SK-N-SH (cell line): Measurements from ENCODE around the gene UBE3B. TPM values are rescaled to one million over a fixed set of nuclear protein-coding genes. Genes with fewer than 3 reads are reported as not detected.

Experiments used
- CTCF ChIA-PET: fragments of 300-600, 350-600 bp; formaldehyde crosslinking; extraction: SDS; loops from one replicate; lab custom pipeline; 2021; lab: Yijun Ruan, JAX
- POLR2A ChIA-PET: fragments of 350-600 bp; sonication (Branson Sonifier 250); formaldehyde crosslinking; extraction: SDS; loops from one replicate; lab custom pipeline; 2020; ENCODE audit warnings: antibody characterized with exemption, inconsistent platforms; lab: Yijun Ruan, JAX
- DNase-seq: peaks from one replicate; pipeline ENCODE4 v3.0.0; 2012
- H2AFZ ChIP-seq: fragments of 200-600 bp; sonication (generic); 2 replicates; pipeline ENCODE4 v1.8.1; 2016; ENCODE audit warnings: antibody characterized with exemption, mild to moderate bottlenecking, low read depth
- H3F3A ChIP-seq: fragments of 200-600 bp; sonication (generic); replicated peaks from 2 replicates; pipeline ENCODE3; 2016; ENCODE audit warnings: antibody characterized with exemption, mild to moderate bottlenecking; ENCODE audit not compliant: insufficient read depth
- H3K27ac ChIP-seq, 2 experiments: fragments of 200-500 bp in 1 of 2; fragments of 200-600 bp in 1 of 2; sonication (Bioruptor generic) in 1 of 2; sonication (generic), shearing (Covaris generic) in 1 of 2; 2 replicates each; pipeline versions ENCODE4 v1.5.1 to v1.6.1; 2014 to 2016; ENCODE audit warnings: low read depth in 2 of 2, inconsistent platforms in 1 of 2, low read length in 1 of 2, mild to moderate bottlenecking in 1 of 2, mixed read lengths in 1 of 2
- H3K27me3 ChIP-seq: fragments of 200-600 bp; sonication (generic), shearing (Covaris generic); 2 replicates; pipeline ENCODE4 v1.6.1; 2016; ENCODE audit warnings: mixed run types; ENCODE audit not compliant: insufficient read depth
- H3K36me3 ChIP-seq, 2 experiments: fragments of 200-500 bp in 1 of 2; fragments of 200-600 bp in 1 of 2; sonication (Bioruptor generic) in 1 of 2; sonication (generic) in 1 of 2; replicated peaks in 1 of 2; 2 replicates each; pipeline versions ENCODE3 to v1.5.1; 2014 to 2016; ENCODE audit warnings: low read length in 1 of 2, mild to moderate bottlenecking in 1 of 2; ENCODE audit not compliant: insufficient read depth in 2 of 2, control insufficient read depth in 1 of 2
- H3K4me1 ChIP-seq, 2 experiments: fragments of 200-500 bp in 1 of 2; fragments of 200-600 bp in 1 of 2; sonication (Bioruptor generic) in 1 of 2; sonication (generic), shearing (Covaris generic) in 1 of 2; 2 replicates each; pipeline versions ENCODE4 v1.5.1 to v1.6.1; 2014 to 2016; ENCODE audit warnings: low read depth in 1 of 2, low read length in 1 of 2, mixed run types in 1 of 2; ENCODE audit not compliant: insufficient read depth in 2 of 2, control insufficient read depth in 1 of 2
- H3K4me2 ChIP-seq: fragments of 200-600 bp; sonication (generic), shearing (Covaris generic); 2 replicates; pipeline ENCODE4 v1.6.1; 2017; ENCODE audit warnings: mixed run types
- H3K4me3 ChIP-seq, 2 experiments: fragments of 200-500 bp in 1 of 2; fragments of 200-600 bp in 1 of 2; sonication (Bioruptor generic) in 1 of 2; sonication (generic), shearing (Covaris generic) in 1 of 2; 2 replicates each; pipeline versions ENCODE4 v1.5.1 to v1.8.1; 2014 to 2016; ENCODE audit warnings: low read depth in 2 of 2, inconsistent platforms in 1 of 2, low read length in 1 of 2, mild to moderate bottlenecking in 1 of 2, mixed read lengths in 1 of 2, moderate library complexity in 1 of 2
- H3K79me2 ChIP-seq: fragments of 200-600 bp; sonication (generic); 2 replicates; pipeline ENCODE4 v1.8.1; 2017; ENCODE audit warnings: mild to moderate bottlenecking; ENCODE audit not compliant: insufficient read depth
- H3K9ac ChIP-seq: fragments of 200-600 bp; sonication (generic); 2 replicates; pipeline ENCODE4 v1.6.1; 2017; ENCODE audit warnings: mixed run types
- H3K9me2 ChIP-seq: fragments of 200-600 bp; sonication (generic); 2 replicates; pipeline ENCODE4 v1.6.1; 2017; ENCODE audit warnings: mixed run types
- H3K9me3 ChIP-seq: fragments of 200-600 bp; sonication (generic); 2 replicates; pipeline ENCODE4 v1.6.1; 2017; ENCODE audit warnings: mixed run types, mild to moderate bottlenecking, moderate library complexity
- H4K20me1 ChIP-seq: fragments of 200-600 bp; sonication (generic); 2 replicates; pipeline ENCODE4 v1.6.1; 2017; ENCODE audit warnings: mild to moderate bottlenecking, mixed run types; ENCODE audit not compliant: insufficient read depth
- EZH2phosphoT487 ChIP-seq: fragments of 200-600 bp; sonication (generic); IDR thresholded peaks from 2 replicates; pipeline ENCODE4 v1.6.1; 2017; ENCODE audit warnings: low read depth, mixed run types, mild to moderate bottlenecking, antibody characterized with exemption, moderate library complexity, borderline replicate concordance
- FOSL2 ChIP-seq: IDR thresholded peaks from 2 replicates; pipeline ENCODE4 v1.4.0; 2012; ENCODE audit warnings: low read depth, mild to moderate bottlenecking, moderate library complexity, borderline replicate concordance
- JUND ChIP-seq: IDR thresholded peaks from 2 replicates; pipeline ENCODE4 v1.4.0; 2012
- MXI1 ChIP-seq: IDR thresholded peaks from 2 replicates; pipeline ENCODE4 v1.6.1; 2012; ENCODE audit warnings: mild to moderate bottlenecking, low read depth, low read length, improper control_type of control experiment
- NFIC ChIP-seq: IDR thresholded peaks from 2 replicates; pipeline ENCODE4 v1.4.0; 2012; ENCODE audit warnings: borderline replicate concordance
- POLR2AphosphoS5 ChIP-seq: IDR thresholded peaks from 2 replicates; pipeline ENCODE4 v1.6.1; 2012; ENCODE audit warnings: low read depth, low read length
- RFX5 ChIP-seq: IDR thresholded peaks from 2 replicates; pipeline ENCODE4 v1.6.1; 2012; ENCODE audit warnings: mild to moderate bottlenecking, improper control_type of control experiment, low read length
- TAF1 ChIP-seq: IDR thresholded peaks from 2 replicates; pipeline ENCODE4 v1.6.1; 2012; ENCODE audit warnings: low read depth, mild to moderate bottlenecking, low read length, moderate library complexity, borderline replicate concordance
- YY1 ChIP-seq: IDR thresholded peaks from 2 replicates; pipeline ENCODE4 v1.4.0; 2012; ENCODE audit warnings: low read depth, mild to moderate bottlenecking
- WGBS: methylation state at CpG from one replicate; pipeline ENCODE4 v1.1.6; 2017; ENCODE audit warnings: low lambda C conversion rate; 5-methylcytosine and 5-hydroxymethylcytosine counted together
- polyA plus RNA-seq, 3 experiments: library from polyadenylated mRNA; depleted of rRNA; stranded (reverse); fragments of >200 nt; gene quantifications; 2 replicates each; pipeline ENCODE4 v1.2.3, GENCODE V29; 2012
- TF ChIP-seq, protein P1 (sequence below): IDR thresholded peaks from 2 replicates; pipeline ENCODE4; 2012
- TF ChIP-seq, protein P2 (sequence below): fragments of 200-600 bp; sonication (generic); IDR thresholded peaks from 2 replicates; pipeline ENCODE4 v1.6.1; 2017; ENCODE audit warnings: antibody characterized with exemption, mild to moderate bottlenecking, moderate library complexity
- TF ChIP-seq, protein P3 (sequence below): fragments of 150-350 bp; IDR thresholded peaks from 2 replicates; pipeline ENCODE4 v1.6.1; 2016; ENCODE audit warnings: mild to moderate bottlenecking, low read depth, low read length

UBE3B gene
- polyA plus RNA-seq, 1 of the 3 experiments (the other 2 are of a cell fraction): 28.6 TPM

DNA sequence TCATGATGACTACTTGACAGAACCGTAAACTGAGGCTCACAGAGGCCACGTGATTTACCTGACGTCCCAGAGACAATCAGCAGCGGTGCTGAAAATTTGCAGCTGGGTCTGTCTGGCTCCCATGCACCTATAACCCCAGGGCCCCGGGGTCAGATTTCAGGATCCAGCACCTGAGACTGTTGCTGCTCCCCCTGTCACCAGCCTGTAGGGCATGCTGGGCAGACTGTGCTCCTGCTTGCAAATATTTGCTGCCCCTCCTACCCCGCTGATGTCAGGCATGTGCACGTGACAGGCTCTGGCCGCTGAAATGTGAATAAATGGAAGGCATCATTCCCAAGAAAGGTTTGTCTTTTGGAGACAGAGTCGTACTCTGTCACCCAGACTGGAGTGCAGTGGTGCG, 89.9 kb downstream of the UBE3B start:
- Histone ChIP-seq H3K27me3 (no peaks in the 10 kb centered on the region), H3K4me3 (no peak overlapping the region)
- DNase-seq: no peak
- no peak for TF ChIP-seq POLR2AphosphoS5
- TF ChIP-seq FOSL2: no peak
- TF ChIP-seq YY1: no peak
- TF ChIP-seq, protein P1, sequence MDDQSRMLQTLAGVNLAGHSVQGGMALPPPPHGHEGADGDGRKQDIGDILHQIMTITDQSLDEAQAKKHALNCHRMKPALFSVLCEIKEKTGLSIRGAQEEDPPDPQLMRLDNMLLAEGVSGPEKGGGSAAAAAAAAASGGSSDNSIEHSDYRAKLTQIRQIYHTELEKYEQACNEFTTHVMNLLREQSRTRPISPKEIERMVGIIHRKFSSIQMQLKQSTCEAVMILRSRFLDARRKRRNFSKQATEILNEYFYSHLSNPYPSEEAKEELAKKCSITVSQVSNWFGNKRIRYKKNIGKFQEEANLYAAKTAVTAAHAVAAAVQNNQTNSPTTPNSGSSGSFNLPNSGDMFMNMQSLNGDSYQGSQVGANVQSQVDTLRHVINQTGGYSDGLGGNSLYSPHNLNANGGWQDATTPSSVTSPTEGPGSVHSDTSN: no peak
- no peak for TF ChIP-seq RFX5
- TF ChIP-seq, all 33 proteins: peak for 0
- Histone ChIP-seq H3K9me3 (no peaks in the 10 kb centered on the region), H3K36me3 (peaks cover 0 to 21% of the 10 kb centered on the region in 2 experiments), H3K79me2 (no peaks in the 10 kb centered on the region), H3K4me2 (no peak overlapping the region), H3F3A (no peaks in the 10 kb centered on the region), H3K4me1 (no peaks in the 10 kb centered on the region; a peak in 1 of 4 replicates), H4K20me1 (no peaks in the 10 kb centered on the region), H3K9me2 (no peaks in the 10 kb centered on the region), H2AFZ (no peak overlapping the region), H3K9ac (no peak overlapping the region), H3K27ac (no peak overlapping the region)
- ChIA-PET CTCF (interaction anchor here (1.9 kb wide), 1 partner anchor 47 kb away, joined by 5 read pairs; no protein-coding TSS in a partner anchor), POLR2A (interaction anchor here (0.6 kb wide), 1 partner anchor 96 kb away, joined by 3 read pairs; no protein-coding TSS in a partner anchor)
- WGBS: 96% methylated on average over 9 of the region's 10 CpGs

DNA sequence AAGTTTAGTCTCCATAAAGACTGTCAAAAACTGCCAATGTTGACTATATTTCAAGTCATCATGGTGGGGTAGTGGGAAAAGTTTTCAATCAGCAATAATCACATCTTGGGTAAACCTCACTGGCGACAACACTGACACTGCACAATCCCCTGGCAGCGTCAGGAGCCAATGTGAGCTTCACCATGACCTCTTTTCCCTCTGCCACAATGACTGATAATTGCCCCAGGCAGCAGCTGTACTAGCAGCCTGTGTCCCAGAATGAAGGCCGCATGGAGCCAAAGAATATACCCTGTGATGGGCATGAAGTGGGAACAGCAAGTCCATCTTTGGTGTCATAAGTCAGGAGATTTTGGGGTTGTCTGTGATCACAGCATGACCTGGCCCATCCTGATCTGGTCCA, 90.5 kb downstream of the UBE3B start:
- Histone ChIP-seq H3K9ac (no peak overlapping the region), H3K9me3 (no peaks in the 10 kb centered on the region), H3K27me3 (no peaks in the 10 kb centered on the region), H3K27ac (no peak overlapping the region), H3K4me1 (peaks cover 0 to 5% of the 10 kb centered on the region in 2 experiments; a peak in 1 of 4 replicates), H3K4me2 (no peak overlapping the region), H3K36me3 (peaks cover 0 to 21% of the 10 kb centered on the region in 2 experiments), H3K9me2 (no peaks in the 10 kb centered on the region), H3K79me2 (no peaks in the 10 kb centered on the region)
- no peak for DNase-seq
- WGBS: 94% methylated on average over 3 of the region's 3 CpGs
- POLR2A ChIA-PET: no interaction called here
- CTCF ChIA-PET: interaction anchor here (1.9 kb wide), 1 partner anchor 47 kb away, joined by 5 read pairs; no protein-coding TSS in a partner anchor
- TF ChIP-seq EZH2phosphoT487 (no peak), YY1 (no peak), MXI1 (no peak), NFIC (no peak), TAF1 (no peak), JUND (no peak)
- TF ChIP-seq, protein P2, sequence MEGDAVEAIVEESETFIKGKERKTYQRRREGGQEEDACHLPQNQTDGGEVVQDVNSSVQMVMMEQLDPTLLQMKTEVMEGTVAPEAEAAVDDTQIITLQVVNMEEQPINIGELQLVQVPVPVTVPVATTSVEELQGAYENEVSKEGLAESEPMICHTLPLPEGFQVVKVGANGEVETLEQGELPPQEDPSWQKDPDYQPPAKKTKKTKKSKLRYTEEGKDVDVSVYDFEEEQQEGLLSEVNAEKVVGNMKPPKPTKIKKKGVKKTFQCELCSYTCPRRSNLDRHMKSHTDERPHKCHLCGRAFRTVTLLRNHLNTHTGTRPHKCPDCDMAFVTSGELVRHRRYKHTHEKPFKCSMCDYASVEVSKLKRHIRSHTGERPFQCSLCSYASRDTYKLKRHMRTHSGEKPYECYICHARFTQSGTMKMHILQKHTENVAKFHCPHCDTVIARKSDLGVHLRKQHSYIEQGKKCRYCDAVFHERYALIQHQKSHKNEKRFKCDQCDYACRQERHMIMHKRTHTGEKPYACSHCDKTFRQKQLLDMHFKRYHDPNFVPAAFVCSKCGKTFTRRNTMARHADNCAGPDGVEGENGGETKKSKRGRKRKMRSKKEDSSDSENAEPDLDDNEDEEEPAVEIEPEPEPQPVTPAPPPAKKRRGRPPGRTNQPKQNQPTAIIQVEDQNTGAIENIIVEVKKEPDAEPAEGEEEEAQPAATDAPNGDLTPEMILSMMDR: no peak
- TF ChIP-seq, protein P3, sequence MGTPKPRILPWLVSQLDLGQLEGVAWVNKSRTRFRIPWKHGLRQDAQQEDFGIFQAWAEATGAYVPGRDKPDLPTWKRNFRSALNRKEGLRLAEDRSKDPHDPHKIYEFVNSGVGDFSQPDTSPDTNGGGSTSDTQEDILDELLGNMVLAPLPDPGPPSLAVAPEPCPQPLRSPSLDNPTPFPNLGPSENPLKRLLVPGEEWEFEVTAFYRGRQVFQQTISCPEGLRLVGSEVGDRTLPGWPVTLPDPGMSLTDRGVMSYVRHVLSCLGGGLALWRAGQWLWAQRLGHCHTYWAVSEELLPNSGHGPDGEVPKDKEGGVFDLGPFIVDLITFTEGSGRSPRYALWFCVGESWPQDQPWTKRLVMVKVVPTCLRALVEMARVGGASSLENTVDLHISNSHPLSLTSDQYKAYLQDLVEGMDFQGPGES: no peak
- TF ChIP-seq, all 33 proteins: peak for 0
- no peaks in the 10 kb centered on the region for H4K20me1 ChIP-seq
- no peak overlapping the region for H2AFZ ChIP-seq
- no peak overlapping the region for H3K4me3 ChIP-seq
- H3F3A ChIP-seq: no peaks in the 10 kb centered on the region
